Natural killer cell (primary cell): ENCODE measurements around the gene ZFAND2A. TPM values are rescaled to one million over a fixed set of nuclear protein-coding genes. Genes with fewer than 3 reads are reported as not detected.

ENCODE experiments used
- ATAC-seq, 3 donors: fragments of 150-1000 bp in 2 of 3; fragments of 200-7000 bp in 1 of 3; cut with Tn5 transposase; 1 replicate in 1 of 3; 2 replicates in 2 of 3; pipeline ENCODE4 v1.10.0; 2021; ENCODE audit warnings: mild to moderate bottlenecking in 2 of 3, moderate library complexity in 2 of 3
- DNase-seq, 2 donors: peaks; one replicate each; pipeline versions ENCODE4 v3.0.0 to v3.0.0-alpha.2; 2013 to 2021; ENCODE audit warnings: mixed read lengths in 1 of 2
- H3K27ac ChIP-seq: one replicate; pipeline ENCODE4 v1.5.1; 2013; ENCODE audit warnings: mild to moderate bottlenecking, low read length
- H3K27me3 ChIP-seq: one replicate; pipeline ENCODE4 v1.6.1; 2013; ENCODE audit warnings: low read length; ENCODE audit not compliant: control insufficient read depth, insufficient read depth
- H3K36me3 ChIP-seq: one replicate; pipeline ENCODE4 v1.6.1; 2013; ENCODE audit warnings: low read length; ENCODE audit not compliant: control insufficient read depth, insufficient read depth
- H3K4me1 ChIP-seq: one replicate; pipeline ENCODE4 v1.6.1; 2013; ENCODE audit warnings: low read length; ENCODE audit not compliant: control insufficient read depth, insufficient read depth
- H3K4me3 ChIP-seq: one replicate; pipeline ENCODE4 v1.5.1; 2013; ENCODE audit warnings: low read length
- H3K9me3 ChIP-seq: one replicate; pipeline ENCODE4 v1.6.1; 2013; ENCODE audit warnings: low read length; ENCODE audit not compliant: control insufficient read depth, insufficient read depth
- H3K27ac Mint-ChIP-seq, 2 donors: one replicate each; pipeline ENCODE4 v1.8.0; 2022; ENCODE audit warnings: mild to moderate bottlenecking in 2 of 2, mixed read lengths in 2 of 2, moderate library complexity in 1 of 2
- H3K27me3 Mint-ChIP-seq, 2 donors: one replicate each; pipeline ENCODE4 v1.8.0; 2022; ENCODE audit warnings: low read depth in 2 of 2, mixed read lengths in 2 of 2
- H3K36me3 Mint-ChIP-seq: one replicate; pipeline ENCODE4 v1.8.0; 2022; ENCODE audit warnings: mixed read lengths
- H3K4me1 Mint-ChIP-seq, 2 donors: one replicate each; pipeline ENCODE4 v1.8.0; 2022; ENCODE audit warnings: mixed read lengths in 2 of 2
- H3K4me3 Mint-ChIP-seq: one replicate; pipeline ENCODE4 v1.8.0; 2022; ENCODE audit warnings: mild to moderate bottlenecking, moderate library complexity, mixed read lengths
- H3K9me3 Mint-ChIP-seq, 2 donors: one replicate each; pipeline ENCODE4 v1.8.0; 2022; ENCODE audit warnings: mixed read lengths in 2 of 2
- CTCF ChIP-seq: fragments of 200-600 bp; IDR thresholded peaks from one replicate; pipeline ENCODE4 v1.8.0; 2022; ENCODE audit warnings: antibody characterized with exemption
- WGBS: methylation state at CpG from one replicate; pipeline ENCODE4 v1.1.7; 2013; ENCODE audit warnings: missing lambda C conversion rate; ENCODE audit not compliant: insufficient coverage; 5-methylcytosine and 5-hydroxymethylcytosine counted together
- intact Hi-C: fragments of 100-400 bp; cut with micrococcal nuclease; formaldehyde crosslinking; loops from one replicate; pipeline ENCODE4 v1.14.2; 2022
- total RNA-seq, 4 donors: library from RNA; stranded (reverse); fragments of 120-200 nt in 1 of 4; gene quantifications; one replicate each; pipeline versions ENCODE4 v1.2.3 to v1.2.4, GENCODE V29; 2013 to 2022

Gene ZFAND2A
- total RNA-seq, 3 donors from 2014 or later (not counting 1 experiment from before 2014, with no cell fraction given): 99.1 to 122 (median 106) TPM

GRCh38 chr7:1188720-1189294, 28.8 kb upstream of the ZFAND2A start:
- ATAC-seq: no peak
- no peak overlapping the region for H3K27ac ChIP-seq
- no peak overlapping the region for H3K4me3 ChIP-seq
- intact Hi-C loops: no loop called here
- Mint-ChIP-seq H3K4me1 (peaks cover 6% of the 10 kb centered on the region in 2 donors), H3K27ac (no peak overlapping the region), H3K4me3 (no peak overlapping the region), H3K27me3 (peaks cover 30 to 39% of the 10 kb centered on the region in 2 donors), H3K9me3 (no peaks in the 10 kb centered on the region), H3K36me3 (no peaks in the 10 kb centered on the region)
- 85% methylated on average over 6 of the region's 6 CpGs for WGBS
- H3K9me3 ChIP-seq: no peaks in the 10 kb centered on the region
- no peak for TF ChIP-seq CTCF
- no peaks in the 10 kb centered on the region for H3K27me3 ChIP-seq
- DNase-seq: no peak
- H3K36me3 ChIP-seq: no peaks in the 10 kb centered on the region
- H3K4me1 ChIP-seq: peaks cover 3% of the 10 kb centered on the region

- no peaks in the 10 kb centered on the region for H3K36me3 Mint-ChIP-seq
- no peak overlapping the region for H3K27ac Mint-ChIP-seq
- no peaks in the 10 kb centered on the region for H3K36me3 ChIP-seq
- H3K9me3 ChIP-seq: no peaks in the 10 kb centered on the region
- DNase-seq: no peak
- no peak for TF ChIP-seq CTCF
- H3K4me3 ChIP-seq: no peak overlapping the region
- H3K27me3 ChIP-seq: no peaks in the 10 kb centered on the region
- H3K9me3 Mint-ChIP-seq: no peaks in the 10 kb centered on the region
- WGBS: 87% methylated on average over 11 of the region's 11 CpGs
- peaks cover 28 to 35% of the 10 kb centered on the region in 2 donors for H3K27me3 Mint-ChIP-seq
- intact Hi-C loops: no loop called here
- peaks cover 2% of the 10 kb centered on the region in 2 donors for H3K4me1 Mint-ChIP-seq
- H3K4me3 Mint-ChIP-seq: no peak overlapping the region
- peaks cover 5% of the 10 kb centered on the region for H3K4me1 ChIP-seq
- no peak overlapping the region for H3K27ac ChIP-seq
- ATAC-seq: no peak
These were observed 27.1 kb upstream of the ZFAND2A start for GRCh38 chr7:1187127-1187526.

- H3K4me1 Mint-ChIP-seq: peaks cover 5% of the 10 kb centered on the region in 2 donors
- Histone ChIP-seq H3K27me3 (no peaks in the 10 kb centered on the region), H3K9me3 (no peaks in the 10 kb centered on the region), H3K4me3 (no peak overlapping the region), H3K27ac (no peak overlapping the region), H3K4me1 (peaks cover 3% of the 10 kb centered on the region), H3K36me3 (no peaks in the 10 kb centered on the region)
- DNase-seq: no peak
- no peak for TF ChIP-seq CTCF
- no peak overlapping the region for H3K27ac Mint-ChIP-seq
- no peak for ATAC-seq
- intact Hi-C loops: no loop called here
- H3K4me3 Mint-ChIP-seq: no peak overlapping the region
- no peaks in the 10 kb centered on the region for H3K36me3 Mint-ChIP-seq
- H3K27me3 Mint-ChIP-seq: peaks cover 24 to 29% of the 10 kb centered on the region in 2 donors
- WGBS: 51% methylated on average over 9 of the region's 12 CpGs
- H3K9me3 Mint-ChIP-seq: no peaks in the 10 kb centered on the region
These were observed 21.6 kb upstream of the ZFAND2A start for GRCh38 chr7:1181640-1182039.

GRCh38 chr7:1181031-1181430, 21.0 kb upstream of the ZFAND2A start:
- DNase-seq: no peak
- Histone ChIP-seq H3K4me3 (no peak overlapping the region), H3K27me3 (no peaks in the 10 kb centered on the region), H3K36me3 (no peaks in the 10 kb centered on the region), H3K4me1 (peaks cover 8% of the 10 kb centered on the region), H3K9me3 (no peaks in the 10 kb centered on the region), H3K27ac (no peak overlapping the region)
- no peaks in the 10 kb centered on the region for H3K36me3 Mint-ChIP-seq
- WGBS: 89% methylated on average over 19 of the region's 19 CpGs
- no peak for ATAC-seq
- no peak for TF ChIP-seq CTCF
- H3K27ac Mint-ChIP-seq: no peak overlapping the region
- no peak overlapping the region for H3K4me3 Mint-ChIP-seq
- intact Hi-C loops: no loop called here
- no peaks in the 10 kb centered on the region for H3K9me3 Mint-ChIP-seq
- peaks cover 19 to 23% of the 10 kb centered on the region in 2 donors for H3K27me3 Mint-ChIP-seq
- peaks cover 11 to 12% of the 10 kb centered on the region in 2 donors for H3K4me1 Mint-ChIP-seq
